HTERT RPE-1 (cell line): Measurements from ENCODE around the gene CALR3.
"Not testable (repeated sequence)": the region's sequence is repeated elsewhere in the genome, so short reads cannot be mapped to it uniquely, and the experiment has no call there.

Source experiments
- in situ Hi-C: fragments of 300-500 bp; cut with MboI; formaldehyde crosslinking; loops from 4 replicates; pipeline ENCODE4 v1.14.3; 2020; ENCODE audit warnings: low sequenced_read_pairs

CALR3 gene

DNA sequence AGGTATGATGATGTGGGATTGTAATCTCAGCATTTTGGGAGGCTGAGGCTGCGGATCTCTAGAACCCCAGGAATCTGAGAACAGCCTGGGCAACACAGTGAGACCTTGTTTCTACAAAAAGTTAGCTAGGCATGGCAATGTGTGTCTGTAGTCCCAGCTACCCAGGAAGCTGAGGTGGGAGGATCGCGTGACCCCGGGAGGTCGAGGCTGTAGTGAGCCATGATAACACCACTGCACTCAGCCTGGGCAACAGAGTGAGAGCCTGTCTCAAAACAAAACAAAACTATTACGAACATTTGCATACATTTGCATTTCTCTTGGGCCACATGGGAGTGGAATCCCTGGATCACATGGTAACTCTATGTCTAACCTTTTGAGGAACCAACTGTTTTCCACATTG is 1.9 kb upstream of the CALR3 start:
- in situ Hi-C loops = no loop called here

DNA sequence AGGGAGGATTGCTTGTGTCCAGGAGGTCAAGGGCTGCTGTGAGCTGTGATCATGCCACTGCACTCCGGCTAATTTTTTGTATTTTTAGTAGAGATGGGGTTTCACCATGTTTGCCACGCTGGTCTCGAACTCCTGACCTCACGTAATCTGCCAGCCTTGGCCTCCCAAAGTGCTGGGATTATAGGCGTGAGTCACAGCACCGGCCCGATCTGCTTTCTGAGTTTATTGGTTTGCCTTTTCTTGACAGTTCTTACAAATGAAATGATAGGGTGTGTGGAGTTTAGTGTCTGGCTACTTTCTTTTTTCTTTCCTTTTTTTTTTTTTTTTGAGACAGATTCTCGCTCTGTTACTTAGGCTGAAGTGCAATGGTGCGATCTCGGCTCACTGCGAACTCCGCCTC is 1.1 kb upstream of the CALR3 start:
- in situ Hi-C loops = no loop called here

DNA sequence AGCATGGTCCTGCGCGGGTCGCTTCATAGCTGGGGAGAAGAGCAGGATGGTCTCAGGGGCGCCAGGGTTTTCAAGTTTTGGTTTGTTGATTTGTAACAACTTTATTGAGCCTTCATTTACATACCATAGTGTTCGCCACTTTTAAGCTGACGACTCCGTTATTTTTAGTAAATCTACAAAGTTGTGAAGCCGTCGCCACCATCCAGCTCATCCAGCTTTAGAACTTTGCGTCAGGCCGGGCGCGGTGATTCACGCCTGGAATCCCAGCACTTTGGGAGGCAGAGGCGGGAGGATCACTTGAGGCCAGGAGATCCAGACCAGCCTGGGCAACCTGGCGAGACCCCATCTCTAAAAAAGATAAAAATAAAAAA is 631 bp upstream of the CALR3 start:
- in situ Hi-C loops = no loop called here

DNA sequence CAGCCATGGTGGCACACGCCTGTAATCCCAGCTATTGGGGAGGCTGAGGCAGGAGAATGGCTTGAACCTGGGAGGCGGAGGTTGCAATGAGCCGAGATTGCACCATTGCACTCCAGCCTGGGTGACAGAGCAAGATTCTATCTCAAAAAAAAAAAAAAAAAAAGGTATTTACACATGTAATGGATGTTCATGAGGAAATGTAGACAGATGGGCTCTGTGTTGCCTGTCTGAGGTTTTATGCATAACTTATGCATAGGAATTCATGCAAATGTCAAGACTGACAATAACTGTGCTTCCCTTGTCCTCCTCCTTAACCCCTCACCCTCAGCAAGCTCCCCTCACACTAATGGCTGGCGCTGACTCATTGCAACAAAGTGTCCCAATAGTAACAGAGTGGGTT is 9.5 kb downstream of the CALR3 start:
- in situ Hi-C loops = not testable (repeated sequence)

DNA sequence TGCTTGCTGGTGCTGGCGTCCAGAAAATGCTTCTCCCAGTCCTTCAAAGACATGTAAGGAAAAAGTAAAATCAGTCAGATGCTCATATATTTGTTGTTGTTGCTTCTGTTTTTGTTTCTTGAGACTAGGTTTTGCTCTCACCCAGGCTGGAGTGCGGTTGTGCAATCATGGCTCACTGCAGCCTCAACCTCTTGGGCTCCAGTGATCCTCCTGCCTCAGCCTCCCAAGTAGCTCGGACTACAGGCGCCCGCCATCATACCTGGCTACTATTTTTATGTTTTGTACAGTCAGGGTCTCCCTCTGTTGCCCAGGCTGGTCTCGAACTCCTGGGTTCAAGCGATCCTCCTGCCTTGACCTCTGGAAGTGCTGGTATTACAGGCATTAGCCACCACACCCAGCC is 13.2 kb downstream of the CALR3 start:
- in situ Hi-C loops = no loop called here

DNA sequence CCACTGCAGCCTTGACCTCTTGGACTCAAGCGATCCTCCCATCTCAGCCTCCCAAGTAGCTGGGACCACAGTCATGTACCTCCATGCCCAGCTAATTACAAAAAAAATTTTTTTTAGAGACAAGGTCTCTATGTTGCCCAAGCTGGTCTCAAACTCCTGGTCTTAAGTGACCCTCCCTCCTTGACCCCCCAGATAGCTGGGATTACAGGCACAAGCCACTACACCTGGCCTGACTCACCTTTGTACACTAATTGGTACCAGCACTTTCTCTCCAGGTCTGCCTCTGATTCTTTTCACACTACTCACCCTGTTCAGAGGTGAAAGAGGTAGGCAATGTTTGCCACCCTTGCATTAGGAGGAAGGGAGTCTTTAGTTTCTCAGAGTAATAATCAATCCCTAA is 18.7 kb downstream of the CALR3 start:
- in situ Hi-C loops = no loop called here

DNA sequence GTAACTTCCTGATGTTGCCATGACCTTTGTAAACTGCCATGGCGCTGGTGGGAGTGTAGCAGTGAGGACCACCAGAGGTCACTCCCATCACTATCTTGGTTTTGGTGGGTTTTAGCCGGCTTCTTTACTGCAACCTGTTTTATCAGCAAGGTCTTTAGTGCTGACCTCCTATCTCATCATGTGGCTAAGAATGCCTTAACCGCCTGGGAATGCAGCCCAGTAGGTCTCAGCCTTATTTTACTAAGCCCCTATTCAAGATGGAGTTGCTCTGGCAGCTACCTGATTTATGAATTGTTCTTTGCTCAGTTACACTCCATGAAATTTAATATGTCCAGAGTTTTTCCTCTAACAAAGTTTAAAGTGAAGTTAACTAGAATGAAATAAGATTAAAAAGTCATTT is 19.6 kb downstream of the CALR3 start:
- in situ Hi-C loops = no loop called here

DNA sequence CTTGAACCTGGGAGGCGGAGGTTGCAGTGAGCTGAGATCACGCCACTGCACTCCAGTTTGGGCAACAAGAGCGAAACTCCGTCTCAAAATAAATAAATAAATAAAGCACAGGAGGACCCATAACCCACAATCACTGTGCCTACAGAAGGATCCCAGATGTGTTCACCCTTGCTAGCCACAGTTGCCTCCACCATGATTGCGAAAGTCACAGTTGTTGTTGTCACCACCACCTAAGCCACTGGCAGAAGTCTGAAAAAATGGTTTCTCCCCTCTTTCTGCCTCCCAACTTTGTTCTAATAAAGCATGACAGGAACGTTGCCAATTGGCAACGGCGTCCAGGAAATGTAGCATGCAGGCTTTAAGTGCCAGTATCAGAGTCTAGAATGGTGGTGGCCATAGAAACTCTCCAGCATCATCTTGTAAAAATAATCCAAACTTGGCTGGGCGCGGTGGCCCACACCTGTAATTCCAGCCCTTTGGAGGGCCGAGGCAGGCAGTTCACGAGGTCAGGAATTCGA is 22.0 kb downstream of the CALR3 start:
- in situ Hi-C loops = no loop called here

DNA sequence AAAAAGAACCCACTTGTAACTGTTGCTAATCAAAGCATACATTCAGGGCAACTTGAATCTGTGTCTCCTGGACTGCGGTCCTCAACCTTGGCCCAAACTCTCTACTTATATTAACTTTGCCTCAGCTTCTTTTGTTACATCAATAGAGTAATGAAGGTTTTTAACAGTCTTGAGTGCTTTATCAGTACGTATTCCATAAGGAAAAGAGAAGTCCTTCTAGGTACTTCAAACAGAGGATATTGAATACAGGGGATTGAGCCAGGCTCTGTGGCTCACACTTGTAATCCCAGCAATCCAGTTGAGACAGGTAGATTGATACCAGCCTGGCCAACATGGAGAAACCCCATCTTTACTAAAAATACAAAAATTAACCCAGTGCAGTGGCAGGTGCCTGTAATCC is 23.0 kb downstream of the CALR3 start:
- in situ Hi-C loops = no loop called here

DNA sequence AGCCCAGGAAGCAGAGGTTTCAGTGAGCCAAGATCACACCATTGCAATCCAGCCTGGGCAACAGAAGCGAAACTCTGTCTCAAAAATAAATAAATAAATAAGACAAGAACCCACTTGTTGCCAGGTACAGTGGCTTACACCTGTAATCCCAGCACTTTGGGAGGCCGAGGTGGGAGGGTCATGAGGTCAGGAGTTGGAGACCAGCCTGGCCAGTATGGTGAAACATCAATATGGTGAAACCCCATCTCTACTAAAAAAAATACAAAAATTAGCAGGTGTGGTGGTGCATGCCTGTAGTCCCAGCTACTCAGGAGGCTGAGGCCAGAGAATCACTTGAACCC is 23.4 kb downstream of the CALR3 start:
- in situ Hi-C loops = not testable (repeated sequence)

DNA sequence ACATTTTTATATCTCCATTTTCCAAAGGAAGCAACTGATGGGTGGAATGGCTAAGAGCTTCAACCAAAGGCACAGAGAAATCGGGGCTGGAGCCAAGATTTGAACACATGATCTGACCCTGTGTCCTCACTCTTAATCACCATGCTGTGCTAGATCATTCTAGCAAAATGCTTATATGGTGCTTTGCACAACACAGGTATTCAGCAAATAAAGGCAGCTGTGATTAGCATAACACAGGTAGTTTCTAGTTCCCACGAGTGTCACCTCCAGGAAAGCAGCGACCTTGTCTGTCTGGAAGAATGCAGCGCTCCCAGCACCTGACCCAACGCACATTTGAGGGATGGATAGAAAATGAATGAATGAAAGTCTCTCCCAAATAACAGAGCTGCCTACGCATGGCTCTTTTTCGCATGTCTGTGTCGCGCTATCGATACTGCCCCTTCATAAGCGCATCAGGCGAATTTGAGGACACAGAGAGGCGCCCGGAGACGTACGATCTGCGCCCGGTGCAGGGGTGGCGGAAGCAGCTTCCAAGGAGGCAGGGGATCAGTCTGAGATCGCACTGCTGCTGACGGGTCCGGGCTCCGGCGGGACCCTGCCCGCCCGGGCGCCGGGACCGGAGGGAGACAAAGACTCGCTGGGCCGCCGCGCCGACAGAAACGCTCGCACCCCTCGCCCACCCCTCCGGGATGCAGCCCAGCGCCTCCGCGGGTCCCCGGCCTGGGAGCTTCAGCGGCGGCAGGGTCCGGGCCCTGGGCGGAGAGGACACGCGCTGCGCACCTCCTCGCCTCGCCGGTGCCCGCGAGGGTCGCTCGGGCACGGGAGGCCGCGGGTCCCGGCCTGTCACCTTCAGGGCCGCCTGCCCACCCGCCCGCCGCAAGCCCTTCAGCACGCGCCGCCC is 24.8 kb downstream of the CALR3 start:
- in situ Hi-C loops = no loop called here

DNA sequence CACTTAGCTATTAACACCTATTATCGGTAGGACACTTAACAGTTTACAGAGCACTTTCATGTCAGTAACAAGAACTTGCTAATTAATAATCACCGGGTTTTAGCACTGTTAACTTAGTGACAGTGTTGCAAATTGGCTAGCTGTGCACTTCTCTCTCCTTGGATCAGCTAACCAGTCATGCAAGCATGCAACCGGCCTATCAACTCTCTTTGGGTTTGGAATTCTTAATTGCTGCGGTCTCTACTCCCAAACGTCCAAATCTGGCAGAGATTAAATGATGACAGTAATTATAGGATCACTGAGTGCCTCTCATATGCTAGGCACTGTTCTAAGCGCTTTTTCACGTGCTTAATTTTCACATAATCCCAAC is 25.4 kb downstream of the CALR3 start:
- in situ Hi-C loops = no loop called here

DNA sequence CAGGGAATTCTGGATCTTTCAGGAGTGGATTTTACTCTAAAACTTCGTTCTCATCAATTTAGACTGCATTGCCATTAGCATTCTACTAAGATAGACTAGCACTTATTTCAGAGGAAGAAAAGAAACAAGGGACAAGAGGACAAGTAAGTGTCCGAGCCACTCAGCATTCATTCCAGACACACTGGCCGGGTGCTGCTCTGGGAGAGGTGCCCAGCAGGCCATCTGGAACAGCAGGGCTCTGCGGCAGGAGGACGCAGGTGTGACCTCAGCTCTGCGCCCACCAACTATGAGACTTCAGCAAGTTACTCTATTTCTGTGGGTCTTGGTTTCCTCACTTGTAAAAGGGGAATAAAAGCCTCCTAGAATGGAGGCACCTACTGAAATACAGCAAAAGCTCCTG is 28.4 kb downstream of the CALR3 start:
- in situ Hi-C loops = no loop called here

DNA sequence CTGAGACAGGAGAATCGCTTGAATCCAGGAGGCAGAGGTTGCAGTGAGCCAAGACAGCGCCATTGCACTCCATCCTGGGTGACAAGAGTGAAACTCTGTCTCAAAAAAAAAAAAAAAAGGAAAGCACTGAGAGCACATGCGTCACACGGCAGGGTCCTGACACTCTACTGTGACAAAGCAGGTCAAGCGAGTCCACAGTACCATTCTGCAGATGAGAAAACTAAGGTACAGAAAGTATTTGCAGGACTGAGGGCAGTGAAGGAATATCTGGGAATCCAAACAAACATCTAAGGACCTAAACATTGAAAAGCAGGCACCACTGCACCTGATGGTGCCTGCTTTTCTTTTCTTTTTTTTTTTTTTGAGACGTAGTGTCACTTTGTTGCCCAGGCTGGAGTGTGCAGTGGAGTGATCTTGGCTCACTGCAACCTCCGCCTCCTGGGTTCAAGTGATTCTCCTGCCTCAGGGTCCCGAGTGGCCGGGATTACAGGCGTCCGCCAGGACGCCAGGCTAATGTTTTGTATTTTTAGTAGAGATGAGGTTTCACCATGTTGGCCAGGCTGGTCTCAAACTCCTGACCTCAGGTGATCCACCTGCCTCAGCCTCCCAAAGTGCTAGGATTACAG is 29.1 kb downstream of the CALR3 start:
- in situ Hi-C loops = not testable (repeated sequence)

DNA sequence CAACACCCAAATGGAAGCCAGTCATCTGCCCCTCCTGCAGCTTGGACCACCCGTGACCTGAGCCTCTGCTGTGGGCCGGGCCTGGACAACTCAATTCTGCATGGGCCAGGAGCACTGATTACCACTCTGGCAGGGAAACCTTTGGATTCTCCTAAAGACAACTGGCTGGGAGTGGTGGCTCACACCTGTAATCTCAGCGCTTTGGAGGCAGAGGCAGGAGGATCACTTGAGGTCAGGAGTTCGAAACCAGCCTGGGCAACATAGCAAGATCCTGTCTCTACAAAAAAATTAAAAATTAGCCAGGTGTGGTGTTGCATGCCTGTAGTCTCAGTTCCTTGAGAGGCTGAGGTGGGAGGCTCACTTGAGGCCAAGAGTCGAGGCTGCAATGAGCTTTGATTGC is 30.7 kb downstream of the CALR3 start:
- in situ Hi-C loops = no loop called here

DNA sequence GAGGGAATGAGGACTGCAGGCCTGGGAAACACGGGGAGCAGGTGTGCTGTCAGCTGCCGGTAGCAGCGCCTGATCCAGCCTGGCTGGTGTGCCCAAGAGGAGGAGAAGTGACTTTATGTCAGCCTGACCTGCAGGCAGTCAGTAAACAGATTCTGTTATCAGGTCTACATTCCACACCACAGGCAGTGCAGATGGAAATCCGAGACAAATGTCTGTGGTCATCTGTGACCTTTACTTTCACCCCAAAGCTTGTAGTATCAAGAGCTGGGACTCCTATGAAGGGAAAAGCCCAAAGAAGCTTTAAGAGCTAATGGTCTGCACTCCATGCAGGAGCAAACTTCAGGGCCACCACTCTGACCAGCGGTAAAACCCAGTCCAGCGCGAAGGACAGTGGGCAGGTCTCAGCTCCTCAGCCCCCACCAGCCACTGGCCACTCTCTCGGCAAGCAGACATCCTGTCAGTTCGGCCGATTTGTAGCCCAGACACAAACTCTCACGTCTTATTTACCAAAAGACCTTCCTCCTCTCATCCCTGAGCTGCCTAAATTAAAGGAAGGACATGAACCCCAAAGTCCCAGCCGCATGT is 31.9 kb downstream of the CALR3 start:
- in situ Hi-C loops = no loop called here

DNA sequence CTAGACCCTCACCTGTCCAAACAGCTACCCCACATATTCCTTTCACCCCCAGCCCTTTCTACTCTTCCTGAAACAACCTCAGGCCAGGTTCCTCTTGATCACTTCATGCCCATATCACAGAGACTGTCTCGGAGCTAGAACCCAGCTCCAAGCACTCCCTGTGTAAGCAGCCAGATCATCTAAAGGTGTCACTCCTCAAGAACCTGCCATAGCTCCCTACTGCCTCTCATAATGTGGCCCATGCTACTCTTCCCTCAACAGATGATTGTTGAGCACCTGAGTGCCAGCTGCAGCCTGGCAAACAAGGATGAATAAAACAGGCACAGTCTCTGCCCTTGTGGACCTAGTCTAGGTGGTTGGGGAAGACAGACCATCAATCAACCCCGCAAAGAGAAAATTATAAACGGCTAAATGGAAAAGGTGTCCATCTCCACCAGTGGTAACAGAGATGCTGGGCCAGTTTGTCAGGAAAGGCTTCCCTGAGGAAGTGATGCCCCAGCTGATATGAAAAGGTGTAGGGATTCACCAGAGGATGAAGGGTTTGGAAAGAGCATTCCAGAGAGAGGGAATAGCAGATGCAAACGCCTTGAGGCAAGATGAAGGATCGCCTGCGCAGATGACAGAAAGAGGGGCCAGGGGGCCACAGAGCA is 32.5 kb downstream of the CALR3 start:
- in situ Hi-C loops = no loop called here

DNA sequence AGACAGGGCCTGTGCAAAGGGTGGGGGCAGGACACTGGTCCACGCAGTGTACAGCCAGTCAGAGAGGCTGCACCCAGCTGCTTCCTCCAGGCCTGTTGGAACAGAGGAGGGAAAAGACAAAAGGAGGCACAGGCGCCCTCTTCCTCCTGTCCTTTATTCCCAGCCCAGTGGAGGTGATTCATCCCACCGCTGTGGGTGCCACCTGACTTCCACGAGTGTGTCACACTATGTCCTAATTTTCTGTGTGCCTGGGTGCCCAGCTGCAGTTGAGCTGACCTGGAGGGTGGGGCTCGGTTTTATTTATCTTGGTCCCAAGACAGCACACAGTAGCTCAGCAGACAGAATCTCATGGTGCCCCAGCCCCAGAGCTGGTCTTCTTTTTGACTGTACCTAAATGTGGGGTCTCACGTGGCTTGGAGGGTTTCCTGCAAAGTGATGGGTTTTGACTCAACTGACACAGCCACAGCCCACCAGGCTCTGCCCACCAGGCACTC is 33.2 kb downstream of the CALR3 start:
- in situ Hi-C loops = no loop called here

DNA sequence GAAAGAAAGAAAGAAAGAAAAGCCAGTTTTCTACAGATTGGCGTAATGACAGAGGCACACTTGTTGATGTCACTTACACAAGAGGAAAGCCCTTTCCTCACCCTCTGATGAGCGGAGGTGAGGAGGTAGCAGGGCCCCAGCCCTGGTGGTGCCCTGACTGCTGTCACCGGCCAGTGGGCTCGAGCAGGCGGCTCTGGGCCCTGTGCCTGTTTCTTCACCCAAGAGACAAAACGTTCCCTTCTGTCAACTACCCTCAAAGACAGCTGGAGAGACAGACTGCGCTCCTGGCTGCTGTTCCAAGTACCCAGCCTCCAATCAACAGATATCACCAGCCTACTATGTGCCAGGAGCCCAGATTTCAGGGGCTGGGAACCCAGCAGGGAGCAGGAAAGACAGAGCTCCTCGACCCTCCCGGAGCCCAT is 34.3 kb downstream of the CALR3 start:
- in situ Hi-C loops = no loop called here

DNA sequence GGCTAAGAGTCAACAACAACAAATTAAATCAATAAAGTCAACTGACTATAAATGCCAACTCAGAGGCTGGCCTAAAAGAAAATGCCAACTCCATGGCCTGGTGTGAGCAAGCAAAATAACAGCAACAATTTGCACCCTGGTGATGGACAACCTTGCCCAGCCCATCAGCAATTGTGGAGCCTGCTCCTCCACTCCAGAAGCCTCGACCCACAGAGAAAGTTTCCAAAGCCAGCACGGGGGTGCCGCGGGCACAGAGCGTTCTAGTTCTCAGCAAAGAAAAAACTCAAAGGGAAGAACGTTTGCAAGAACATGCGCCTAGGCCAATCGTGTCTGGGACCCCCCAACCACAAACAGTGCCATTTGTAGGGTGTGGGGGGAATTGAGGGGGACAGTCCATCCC is 35.5 kb downstream of the CALR3 start:
- in situ Hi-C loops = no loop called here

DNA sequence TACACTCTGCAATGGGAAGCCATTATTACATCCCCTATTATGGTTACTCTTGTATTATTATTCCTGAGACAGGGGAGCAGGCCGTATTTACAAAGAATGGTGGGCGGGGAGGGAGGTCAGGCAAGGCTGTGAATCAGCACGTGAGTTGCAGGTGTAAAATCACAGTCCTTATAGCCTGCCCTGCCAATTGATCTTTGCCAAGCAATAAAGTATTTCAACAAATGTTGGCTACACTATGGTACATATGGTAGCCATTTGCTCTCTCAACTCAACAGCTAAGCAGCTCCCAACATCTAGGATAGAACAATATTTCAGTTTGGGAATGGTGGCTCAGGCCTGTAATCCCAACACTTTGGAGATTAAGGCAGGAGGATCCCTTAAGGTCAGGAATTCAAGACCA is 36.3 kb downstream of the CALR3 start:
- in situ Hi-C loops = no loop called here
